Measurements from ENCODE around the gene TTC33. TPM values are rescaled to one million over a fixed set of nuclear protein-coding genes. Genes with fewer than 3 reads are reported as not detected.
A peak's percentile ranks its signal among the peaks of the same experiment; 100 is the strongest.

TTC33 gene
- total and polyA plus RNA-seq, 4 donors = 5.3 to 30.5 (median 7.8) TPM

DNA sequence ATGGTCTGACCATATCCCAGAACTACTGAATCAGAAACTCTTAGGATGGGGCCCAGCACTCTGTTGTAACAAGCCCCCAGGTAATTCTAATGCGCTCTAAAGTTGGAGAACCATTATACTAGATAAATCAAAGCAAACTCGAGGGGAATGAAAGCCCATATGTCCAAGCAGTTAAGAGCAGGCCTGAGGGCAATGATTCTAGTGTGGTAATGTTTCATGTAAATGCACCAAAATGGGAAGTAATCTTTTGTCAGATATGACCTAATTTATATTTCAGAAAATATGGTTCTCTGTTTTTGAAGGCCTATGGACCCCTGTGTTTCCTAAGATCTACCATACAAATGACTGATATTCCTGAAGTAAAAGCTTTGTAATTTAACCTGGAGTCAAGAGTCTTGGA, 184.0 kb downstream of the TTC33 start:
- WGBS, 2 donors = 85 to 88% methylated on average over 2 of the region's 2 CpGs
- TF ChIP-seq CTCF (IDR thresholded peaks at IDR 0.05; ENCODE audit: control extremely low read depth, extremely low read depth) = no peak
- ATAC-seq (ENCODE audit: insufficient read depth, low FRiP score) (no peak), DNase-seq (no peak)
- H3K27me3 ChIP-seq (ENCODE audit: control insufficient read depth in 3 of 3, insufficient read depth in 3 of 3, low read length in 2 of 3) = no peaks in the 10 kb centered on the region
- no peak overlapping the region for H3K27ac ChIP-seq (ENCODE audit: low read depth in 1 of 2, low read length in 1 of 2)
- H3K36me3 ChIP-seq (ENCODE audit: control insufficient read depth in 4 of 4, insufficient read depth in 4 of 4, low read length in 4 of 4) = no peaks in the 10 kb centered on the region
- H3K9me3 ChIP-seq (ENCODE audit: control insufficient read depth in 4 of 4, insufficient read depth in 3 of 4, low read length in 3 of 4) = peaks cover 0 to 4% (median 0%) of the 10 kb centered on the region in 4 donors
- peaks cover 0 to 42% (median 4%) of the 10 kb centered on the region in 5 donors for H3K4me1 ChIP-seq (ENCODE audit: control insufficient read depth in 5 of 5, insufficient read depth in 5 of 5, low read length in 5 of 5)
- H3K4me3 ChIP-seq = no peak overlapping the region
- H3K9ac ChIP-seq (ENCODE audit: insufficient read depth in 1 of 2, low read length in 2 of 2) = no peak overlapping the region

DNA sequence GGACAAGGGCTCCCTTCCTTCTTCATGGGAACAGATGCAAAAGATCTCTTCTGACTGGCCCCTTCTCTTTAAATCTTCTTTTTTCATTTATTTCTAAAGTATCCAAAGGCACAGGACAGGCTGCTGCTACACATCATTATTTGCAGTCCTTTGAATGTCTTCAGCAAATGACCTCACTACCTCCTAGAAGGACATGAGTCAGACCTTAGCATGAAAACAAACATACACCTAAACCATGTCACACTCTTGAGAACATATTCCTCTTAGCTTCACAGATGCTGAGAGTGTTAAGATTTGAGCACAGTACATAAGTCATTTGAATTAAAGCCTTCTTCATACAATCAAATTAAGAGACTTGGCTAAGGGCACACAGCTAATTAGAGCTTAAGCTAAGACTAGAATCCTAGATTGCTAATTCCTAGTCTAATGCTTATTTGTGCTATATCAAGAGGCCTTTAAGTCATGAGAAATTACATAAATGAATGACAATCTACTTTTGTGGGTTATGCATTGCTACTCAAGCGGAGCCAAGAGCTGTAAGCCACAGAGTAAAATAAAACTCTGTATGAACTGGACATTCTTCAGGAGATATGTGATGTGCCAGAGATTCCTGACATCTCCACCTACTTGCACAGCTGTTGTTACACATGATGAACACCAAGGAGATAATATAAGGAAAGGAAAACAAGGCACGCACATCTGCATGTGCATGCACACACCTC, 185.2 kb downstream of the TTC33 start:
- H3K9ac ChIP-seq (ENCODE audit: insufficient read depth in 1 of 2, low read length in 2 of 2) = no peak overlapping the region
- peak overlapping the region in 1 of 2 donors; percentile 45 for H3K27ac ChIP-seq (ENCODE audit: low read depth in 1 of 2, low read length in 1 of 2)
- WGBS, 2 donors = 95 to 96% methylated on average over 2 of the region's 2 CpGs
- peaks cover 0 to 4% (median 0%) of the 10 kb centered on the region in 4 donors for H3K9me3 ChIP-seq (ENCODE audit: control insufficient read depth in 4 of 4, insufficient read depth in 3 of 4, low read length in 3 of 4)
- no peaks in the 10 kb centered on the region for H3K27me3 ChIP-seq (ENCODE audit: control insufficient read depth in 3 of 3, insufficient read depth in 3 of 3, low read length in 2 of 3)
- peaks cover 0 to 37% (median 3%) of the 10 kb centered on the region in 5 donors for H3K4me1 ChIP-seq (ENCODE audit: control insufficient read depth in 5 of 5, insufficient read depth in 5 of 5, low read length in 5 of 5)
- DNase-seq = no peak
- no peaks in the 10 kb centered on the region for H3K36me3 ChIP-seq (ENCODE audit: control insufficient read depth in 4 of 4, insufficient read depth in 4 of 4, low read length in 4 of 4)
- TF ChIP-seq CTCF (IDR thresholded peaks at IDR 0.05; ENCODE audit: control extremely low read depth, extremely low read depth) = no peak
- no peak overlapping the region for H3K4me3 ChIP-seq
- peak; percentile 54 for ATAC-seq (ENCODE audit: insufficient read depth, low FRiP score)

DNA sequence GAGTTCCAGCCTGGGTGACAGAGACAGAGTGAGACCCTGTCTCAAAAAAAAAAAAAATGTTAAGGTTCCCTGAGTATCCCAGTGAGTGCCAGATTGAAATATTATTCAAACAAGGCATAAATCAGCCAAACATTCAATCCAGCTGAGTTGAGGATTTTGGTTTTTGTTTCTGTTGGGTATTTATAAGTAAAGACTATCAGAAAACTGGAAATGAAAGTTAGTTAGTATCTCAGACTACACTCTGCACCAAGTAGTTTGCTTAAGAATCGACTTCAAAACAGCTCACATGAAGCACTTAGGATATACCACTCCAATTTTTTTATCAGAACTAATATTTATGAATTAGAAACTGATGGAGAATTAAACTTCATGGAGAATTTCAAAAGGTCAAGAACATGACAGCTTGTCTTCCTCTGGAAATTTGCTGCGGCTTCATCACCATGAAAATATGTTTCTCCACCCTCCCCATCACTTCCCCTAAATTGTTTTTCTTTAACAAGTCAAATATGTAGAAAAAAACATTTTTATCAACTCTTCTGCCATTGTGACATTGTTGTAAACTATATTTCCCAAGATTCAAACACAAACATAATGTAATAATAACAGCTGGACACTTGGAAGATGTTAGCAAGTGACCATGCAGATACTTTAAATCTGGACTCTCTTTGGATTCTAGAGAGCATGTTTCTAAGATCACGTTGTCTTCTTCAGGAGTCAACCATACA, 186.1 kb downstream of the TTC33 start:
- WGBS, 2 donors = 43 to 44% methylated on average over 3 of the region's 3 CpGs
- peaks cover 0 to 4% (median 0%) of the 10 kb centered on the region in 4 donors for H3K9me3 ChIP-seq (ENCODE audit: control insufficient read depth in 4 of 4, insufficient read depth in 3 of 4, low read length in 3 of 4)
- H3K4me1 ChIP-seq (ENCODE audit: control insufficient read depth in 5 of 5, insufficient read depth in 5 of 5, low read length in 5 of 5) = peaks cover 0 to 29% (median 0%) of the 10 kb centered on the region in 5 donors
- no peak overlapping the region for H3K4me3 ChIP-seq
- DNase-seq (peak in 2 of 3 donors; percentile 58 to 72), ATAC-seq (ENCODE audit: insufficient read depth, low FRiP score) (no peak)
- no peak for TF ChIP-seq CTCF (IDR thresholded peaks at IDR 0.05; ENCODE audit: control extremely low read depth, extremely low read depth)
- no peak overlapping the region for H3K27ac ChIP-seq (ENCODE audit: low read depth in 1 of 2, low read length in 1 of 2)
- no peak overlapping the region for H3K9ac ChIP-seq (ENCODE audit: insufficient read depth in 1 of 2, low read length in 2 of 2)
- no peaks in the 10 kb centered on the region for H3K27me3 ChIP-seq (ENCODE audit: control insufficient read depth in 3 of 3, insufficient read depth in 3 of 3, low read length in 2 of 3)
- H3K36me3 ChIP-seq (ENCODE audit: control insufficient read depth in 4 of 4, insufficient read depth in 4 of 4, low read length in 4 of 4) = no peaks in the 10 kb centered on the region
